ENCODE results near the gene PCDHGB5. TPM values are rescaled to one million over a fixed set of nuclear protein-coding genes. Genes with fewer than 3 reads are reported as not detected.

PCDHGB5 gene
- total and polyA plus RNA-seq, 2 of the 13 experiments (the other 11 are each of a cell fraction or from before 2014, with no cell fraction given), result 0.08 to 0.44 TPM

DNA sequence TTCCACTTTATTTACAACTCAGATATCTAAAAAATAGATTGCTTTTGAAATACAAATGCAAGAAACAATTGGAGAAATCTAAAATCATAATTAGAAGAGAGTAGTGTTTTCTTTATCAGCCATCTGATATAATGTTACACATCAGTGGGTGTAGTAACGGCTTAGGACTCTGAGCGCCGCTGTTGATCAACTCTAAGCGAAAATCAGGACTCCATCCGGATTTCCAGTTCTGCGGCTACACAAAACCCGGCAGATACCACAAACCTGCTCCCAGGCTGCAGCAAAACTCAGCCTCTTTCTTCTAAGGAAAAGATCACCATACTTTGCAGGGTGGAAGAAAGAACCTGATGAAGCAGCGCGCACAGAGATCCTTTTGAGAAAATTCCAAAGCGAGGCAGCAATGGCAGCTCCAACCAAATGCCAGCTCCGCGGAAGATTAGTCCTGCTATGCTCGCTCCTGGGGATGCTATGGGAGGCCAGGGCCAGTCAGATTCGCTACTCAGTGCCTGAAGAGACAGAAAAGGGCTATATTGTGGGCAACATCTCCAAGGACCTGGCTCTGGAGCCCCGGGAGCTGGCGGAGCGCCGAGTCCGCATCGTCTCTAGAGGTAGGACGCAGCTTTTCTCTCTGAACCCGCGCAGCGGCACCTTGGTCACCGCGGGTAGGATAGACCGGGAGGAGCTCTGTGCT lies 5.0 kb downstream of the PCDHGB5 start, which contains the start of gene PCDHGA9:
TSS of gene PCDHGA9 (plus strand) at position 226 of the 691 bp plus-strand sequence. CDS start at position 401, 175 bp downstream.
- no peak within 1 kb of the TSS for H3K9ac ChIP-seq (ENCODE audit: insufficient read depth, low read depth, low read length)
- no peak within 1 kb of the TSS for H3K27ac ChIP-seq (ENCODE audit: extremely low read length, insufficient read depth, low read length)
- no peaks in the 10 kb centered on the region for H3K36me3 ChIP-seq (replicated peaks in 1 of 2; ENCODE audit: control insufficient read depth in 1 of 2, insufficient read depth in 2 of 2, low read length in 2 of 2)
- peaks cover 13% of the 10 kb centered on the region; the same call in 1 of the 2 replicates for H3K9me3 ChIP-seq (ENCODE audit: low read length)
- no peak within 1 kb of the TSS for H2AFZ ChIP-seq (ENCODE audit: low read length)
- in situ Hi-C loops (cut with HindIII; ENCODE audit: extremely low pct_ligation_motif_present, low pct_unique_long_range_greater_than_20kb), result no loop called here
- no TSS peak for BruUV-seq (replicated peaks)
- H4K20me1 ChIP-seq (ENCODE audit: insufficient read depth, low read length), result no peaks in the 10 kb centered on the region
- WGBS (ENCODE audit: low lambda C conversion rate), result 79% methylated on average over 27 of the region's 27 CpGs
- no peaks in the 10 kb centered on the region for H3K4me1 ChIP-seq (ENCODE audit: insufficient read depth, low read length)
- FAIRE-seq (no peak), ATAC-seq (no peak), DNase-seq (ENCODE audit: low spot score) (no peak)
- H3K4me3 ChIP-seq (replicated peaks in 1 of 3; ENCODE audit: insufficient read depth in 1 of 3, low read depth in 2 of 3, low read length in 3 of 3), result no peak within 1 kb of the TSS
- no peaks in the 10 kb centered on the region for H3K79me2 ChIP-seq (ENCODE audit: insufficient read depth, low read length)
- no peaks in the 10 kb centered on the region; a peak in 1 of 5 replicates for H3K27me3 ChIP-seq (ENCODE audit: control insufficient read depth in 1 of 2, insufficient read depth in 2 of 2, low read length in 2 of 2)
- intact Hi-C loops (cut with micrococcal nuclease; ENCODE audit: unreplicated experiment), result no loop called here
- CTCF ChIA-PET (ENCODE audit: low intra/inter-chr PET ratio, low total read pairs), result no interaction called here
- TF ChIP-seq ZNF891 (CRISPR knock-in tag; IDR thresholded peaks at IDR 0.05), result no peak
- peak; percentile 26; the same call in 1 of the 2 replicates for TF ChIP-seq STAG1 (CRISPR knock-in tag; IDR thresholded peaks at IDR 0.05)
- TF ChIP-seq, protein P1, sequence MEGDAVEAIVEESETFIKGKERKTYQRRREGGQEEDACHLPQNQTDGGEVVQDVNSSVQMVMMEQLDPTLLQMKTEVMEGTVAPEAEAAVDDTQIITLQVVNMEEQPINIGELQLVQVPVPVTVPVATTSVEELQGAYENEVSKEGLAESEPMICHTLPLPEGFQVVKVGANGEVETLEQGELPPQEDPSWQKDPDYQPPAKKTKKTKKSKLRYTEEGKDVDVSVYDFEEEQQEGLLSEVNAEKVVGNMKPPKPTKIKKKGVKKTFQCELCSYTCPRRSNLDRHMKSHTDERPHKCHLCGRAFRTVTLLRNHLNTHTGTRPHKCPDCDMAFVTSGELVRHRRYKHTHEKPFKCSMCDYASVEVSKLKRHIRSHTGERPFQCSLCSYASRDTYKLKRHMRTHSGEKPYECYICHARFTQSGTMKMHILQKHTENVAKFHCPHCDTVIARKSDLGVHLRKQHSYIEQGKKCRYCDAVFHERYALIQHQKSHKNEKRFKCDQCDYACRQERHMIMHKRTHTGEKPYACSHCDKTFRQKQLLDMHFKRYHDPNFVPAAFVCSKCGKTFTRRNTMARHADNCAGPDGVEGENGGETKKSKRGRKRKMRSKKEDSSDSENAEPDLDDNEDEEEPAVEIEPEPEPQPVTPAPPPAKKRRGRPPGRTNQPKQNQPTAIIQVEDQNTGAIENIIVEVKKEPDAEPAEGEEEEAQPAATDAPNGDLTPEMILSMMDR (CRISPR knock-in tag; IDR thresholded peaks at IDR 0.05), result peak; percentile 22
- H3K4me2 ChIP-seq (ENCODE audit: low read depth, low read length), result no peak within 1 kb of the TSS
- POLR2A ChIA-PET, result no interaction called here

DNA sequence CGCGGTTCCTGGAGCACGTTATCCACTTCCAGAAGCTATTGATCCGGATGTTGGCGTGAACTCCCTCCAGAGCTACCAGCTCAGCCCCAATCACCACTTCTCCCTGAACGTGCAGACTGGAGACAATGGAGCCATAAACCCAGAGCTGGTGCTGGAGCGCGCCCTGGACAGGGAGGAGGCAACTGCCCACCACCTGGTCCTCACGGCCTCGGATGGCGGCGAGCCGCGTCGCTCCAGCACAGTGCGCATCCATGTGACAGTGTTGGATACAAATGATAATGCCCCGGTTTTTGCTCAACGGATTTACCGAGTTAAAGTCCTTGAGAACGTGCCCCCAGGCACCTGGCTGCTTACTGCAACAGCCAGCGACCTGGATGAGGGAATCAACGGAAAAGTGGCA lies 5.6 kb downstream of the PCDHGB5 start:
- 65% methylated on average over 22 of the region's 22 CpGs for WGBS (ENCODE audit: low lambda C conversion rate)
- no peaks in the 10 kb centered on the region for H3K79me2 ChIP-seq (ENCODE audit: insufficient read depth, low read length)
- no peaks in the 10 kb centered on the region for H4K20me1 ChIP-seq (ENCODE audit: insufficient read depth, low read length)
- ATAC-seq, result no peak
- FAIRE-seq, result no peak
- ChIA-PET POLR2A (no interaction called here), CTCF (ENCODE audit: low intra/inter-chr PET ratio, low total read pairs) (no interaction called here)
- DNase-seq (ENCODE audit: low spot score), result no peak
- peaks cover 11% of the 10 kb centered on the region; the same call in 1 of the 2 replicates for H3K9me3 ChIP-seq (ENCODE audit: low read length)
- no peaks in the 10 kb centered on the region for H3K4me1 ChIP-seq (ENCODE audit: insufficient read depth, low read length)
- H3K36me3 ChIP-seq (replicated peaks in 1 of 2; ENCODE audit: control insufficient read depth in 1 of 2, insufficient read depth in 2 of 2, low read length in 2 of 2), result no peaks in the 10 kb centered on the region
- H3K27ac ChIP-seq (ENCODE audit: extremely low read length, insufficient read depth, low read length), result no peak overlapping the region
- intact Hi-C loops (cut with micrococcal nuclease; ENCODE audit: unreplicated experiment), result no loop called here
- no peak overlapping the region for H2AFZ ChIP-seq (ENCODE audit: low read length)
- no peak overlapping the region for H3K4me3 ChIP-seq (replicated peaks in 1 of 3; ENCODE audit: insufficient read depth in 1 of 3, low read depth in 2 of 3, low read length in 3 of 3)
- no TSS peak for BruUV-seq (replicated peaks)
- no peak overlapping the region for H3K4me2 ChIP-seq (ENCODE audit: low read depth, low read length)
- H3K9ac ChIP-seq (ENCODE audit: insufficient read depth, low read depth, low read length), result no peak overlapping the region
- in situ Hi-C loops (cut with HindIII; ENCODE audit: extremely low pct_ligation_motif_present, low pct_unique_long_range_greater_than_20kb), result no loop called here
- no peaks in the 10 kb centered on the region; a peak in 1 of 5 replicates for H3K27me3 ChIP-seq (ENCODE audit: control insufficient read depth in 1 of 2, insufficient read depth in 2 of 2, low read length in 2 of 2)
- TF ChIP-seq ZNF672 (CRISPR knock-in tag; IDR thresholded peaks at IDR 0.05) (no peak), ZNF335 (CRISPR knock-in tag; IDR thresholded peaks at IDR 0.05) (no peak), RAD51 (IDR thresholded peaks at IDR 0.05; ENCODE audit: borderline replicate concordance) (no peak), ZNF124 (CRISPR knock-in tag; IDR thresholded peaks at IDR 0.05) (no peak), ZNF574 (CRISPR knock-in tag; IDR thresholded peaks at IDR 0.05) (no peak), ZMAT3 (CRISPR knock-in tag; conservative IDR thresholded peaks at IDR 0.05) (no peak), MAFF (IDR thresholded peaks at IDR 0.05; ENCODE audit: low read depth, low read length) (no peak), ELF4 (CRISPR knock-in tag; IDR thresholded peaks at IDR 0.05; ENCODE audit: borderline replicate concordance) (no peak), YEATS4 (CRISPR knock-in tag; IDR thresholded peaks at IDR 0.05; ENCODE audit: borderline replicate concordance) (no peak), MIER2 (CRISPR knock-in tag; IDR thresholded peaks at IDR 0.05) (no peak)
- TF ChIP-seq, protein P2, sequence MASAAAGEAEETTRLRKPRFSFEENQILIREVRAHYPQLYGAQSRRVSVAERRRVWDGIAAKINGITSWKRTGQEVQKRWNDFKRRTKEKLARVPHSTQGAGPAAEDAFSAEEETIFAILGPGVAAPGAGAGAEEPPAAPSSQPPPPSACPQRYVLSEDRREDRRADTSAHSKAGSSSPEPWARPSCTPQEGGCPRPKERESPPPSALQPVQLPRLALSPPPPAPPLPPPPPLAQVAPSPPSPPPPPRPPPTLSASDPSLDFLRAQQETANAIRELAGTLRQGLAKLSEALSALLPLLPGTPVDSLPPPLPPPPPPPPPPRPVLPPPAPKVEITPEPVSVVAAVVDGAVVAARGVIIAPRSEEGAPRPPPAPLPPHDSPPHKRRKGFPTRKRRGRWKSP (CRISPR knock-in tag; IDR thresholded peaks at IDR 0.05), result no peak
